ENCODE measurements around the gene TUBGCP6. TPM values are rescaled to one million over a fixed set of nuclear protein-coding genes. Genes with fewer than 3 reads are reported as not detected.

The TUBGCP6 gene
- total RNA-seq, 4 donors from 2014 or later: 18.7 to 27.4 (median 19.2) TPM

GRCh38 chr22:50209893-50210292 is 34.9 kb downstream of the TUBGCP6 start:
- peaks cover 20 to 26% of the 10 kb centered on the region in 2 donors for H3K4me1 ChIP-seq
- intact Hi-C loops (cut with DNase I; ENCODE audit: low total_unique reads) (loop anchor here (5.0 to 10.0 kb wide), 3 partner anchors 42 to 275 kb away; partner anchors contain the start of gene HDAC10), in situ Hi-C loops (cut with MboI; ENCODE audit: low sequenced_read_pairs in 4 of 4) (loop anchor here in 1 of 4 donors (10.0 kb wide), 1 partner anchor 275 kb away; no protein-coding TSS in a partner anchor)
- no peaks in the 10 kb centered on the region for H3K27me3 ChIP-seq
- H3K36me3 ChIP-seq: peaks cover 0 to 50% of the 10 kb centered on the region in 2 donors
- DNase-seq: peak in 1 of 2 donors; percentile 64
- peak in 1 of 2 donors; percentile 19 for ATAC-seq
- H3K4me3 ChIP-seq: no peak overlapping the region
- TF ChIP-seq POLR2A (IDR thresholded peaks at IDR 0.05) (no peak), CTCF (IDR thresholded peaks at IDR 0.05 in 4 of 5, conservative IDR thresholded peaks at IDR 0.05 in 1 of 5) (peak; percentile 54 to 87 (median 77))
- H3K9me3 ChIP-seq: no peaks in the 10 kb centered on the region
- H3K27ac ChIP-seq: peak overlapping the region in 1 of 4 donors; percentile 83

GRCh38 chr22:50208939-50209892 is 35.6 kb downstream of the TUBGCP6 start:
- Histone ChIP-seq H3K4me1 (peaks cover 25 to 30% of the 10 kb centered on the region in 2 donors), H3K9me3 (no peaks in the 10 kb centered on the region), H3K36me3 (peaks cover 0 to 43% of the 10 kb centered on the region in 2 donors), H3K4me3 (no peak overlapping the region), H3K27ac (peak overlapping the region in 3 of 4 donors; percentile 23 to 83 (median 24)), H3K27me3 (no peaks in the 10 kb centered on the region)
- TF ChIP-seq CTCF (IDR thresholded peaks at IDR 0.05 in 4 of 5, conservative IDR thresholded peaks at IDR 0.05 in 1 of 5) (no peak), POLR2A (IDR thresholded peaks at IDR 0.05) (no peak)
- DNase-seq (no peak), ATAC-seq (no peak)
- intact Hi-C loops (cut with DNase I; ENCODE audit: low total_unique reads): loop anchor here (1.0 to 10.0 kb wide), 3 partner anchors 62 to 274 kb away; no protein-coding TSS in a partner anchor
- in situ Hi-C loops (cut with MboI; ENCODE audit: low sequenced_read_pairs in 4 of 4): loop anchor here in 1 of 4 donors (10.0 kb wide), 1 partner anchor 274 kb away; no protein-coding TSS in a partner anchor

GRCh38 chr22:50208430-50208938 is 36.3 kb downstream of the TUBGCP6 start:
- Histone ChIP-seq H3K4me3 (no peak overlapping the region), H3K27me3 (no peaks in the 10 kb centered on the region), H3K27ac (peak overlapping the region in 2 of 4 donors; percentile 23 to 83), H3K9me3 (no peaks in the 10 kb centered on the region), H3K4me1 (peaks cover 25 to 30% of the 10 kb centered on the region in 2 donors), H3K36me3 (peaks cover 0 to 37% of the 10 kb centered on the region in 2 donors)
- intact Hi-C loops (cut with DNase I; ENCODE audit: low total_unique reads) (loop anchor here (1.0 to 10.0 kb wide), 3 partner anchors 61 to 274 kb away; no protein-coding TSS in a partner anchor), in situ Hi-C loops (cut with MboI; ENCODE audit: low sequenced_read_pairs in 4 of 4) (loop anchor here in 1 of 4 donors (10.0 kb wide), 1 partner anchor 274 kb away; no protein-coding TSS in a partner anchor)
- DNase-seq (no peak), ATAC-seq (no peak)
- TF ChIP-seq CTCF (IDR thresholded peaks at IDR 0.05 in 4 of 5, conservative IDR thresholded peaks at IDR 0.05 in 1 of 5) (no peak), POLR2A (IDR thresholded peaks at IDR 0.05) (no peak)

GRCh38 chr22:50207383-50208140 is 37.3 kb downstream of the TUBGCP6 start:
- intact Hi-C loops (cut with DNase I; ENCODE audit: low total_unique reads): loop anchor here (1.0 to 10.0 kb wide), 3 partner anchors 60 to 273 kb away; no protein-coding TSS in a partner anchor
- Histone ChIP-seq H3K4me1 (peaks cover 25 to 32% of the 10 kb centered on the region in 2 donors), H3K4me3 (no peak overlapping the region), H3K9me3 (no peaks in the 10 kb centered on the region), H3K27ac (peak overlapping the region; percentile 74 to 89 (median 82)), H3K36me3 (peaks cover 0 to 31% of the 10 kb centered on the region in 2 donors), H3K27me3 (no peaks in the 10 kb centered on the region)
- no peak for TF ChIP-seq POLR2A (IDR thresholded peaks at IDR 0.05)
- no peak for TF ChIP-seq CTCF (IDR thresholded peaks at IDR 0.05 in 4 of 5, conservative IDR thresholded peaks at IDR 0.05 in 1 of 5)
- ATAC-seq: no peak
- no peak for DNase-seq
- in situ Hi-C loops (cut with MboI; ENCODE audit: low sequenced_read_pairs in 4 of 4): loop anchor here in 1 of 4 donors (10.0 kb wide), 1 partner anchor 273 kb away; no protein-coding TSS in a partner anchor

Measured in gastrocnemius medialis (tissue), 4 donors.